ENCODE data around the gene DIS3L2.

Gene DIS3L2

DNA sequence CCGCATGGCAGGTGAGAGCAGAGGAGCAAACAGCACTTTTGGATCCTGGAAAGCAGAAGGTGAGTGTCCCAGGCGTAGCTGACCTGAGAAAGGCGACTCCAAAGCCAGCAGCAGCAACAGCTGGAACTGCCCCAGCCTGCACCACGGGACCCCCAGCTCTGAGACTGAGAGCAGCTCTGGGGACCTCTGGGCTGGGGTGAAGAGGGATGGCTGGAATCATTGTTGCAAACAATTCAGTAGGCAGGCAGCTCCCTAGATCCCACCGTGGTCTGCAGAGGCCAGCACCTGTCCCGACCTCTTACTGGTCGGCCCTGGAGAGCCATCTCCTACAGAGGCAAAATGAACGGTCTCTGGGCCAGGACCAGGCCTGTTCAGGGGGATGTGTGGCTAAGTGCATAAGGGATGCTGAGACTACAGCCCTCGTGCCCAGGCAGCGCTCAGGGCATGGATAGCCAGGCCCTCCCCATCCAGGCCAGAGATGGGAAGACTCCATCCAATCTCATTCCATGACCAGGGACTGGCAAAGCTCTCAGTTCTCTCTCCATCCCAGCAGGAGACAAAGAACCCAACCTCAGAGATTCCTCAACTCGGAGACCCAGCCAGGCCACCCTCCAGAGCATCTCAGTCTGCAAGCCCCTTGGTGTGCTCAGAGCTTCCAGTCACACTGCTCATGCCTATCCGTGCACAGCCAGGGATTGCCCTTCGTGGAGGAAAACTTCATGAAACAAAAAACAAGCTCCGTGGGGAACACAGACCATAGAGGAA is 378.8 kb downstream of the DIS3L2 start:
- no peak for DNase-seq

DNA sequence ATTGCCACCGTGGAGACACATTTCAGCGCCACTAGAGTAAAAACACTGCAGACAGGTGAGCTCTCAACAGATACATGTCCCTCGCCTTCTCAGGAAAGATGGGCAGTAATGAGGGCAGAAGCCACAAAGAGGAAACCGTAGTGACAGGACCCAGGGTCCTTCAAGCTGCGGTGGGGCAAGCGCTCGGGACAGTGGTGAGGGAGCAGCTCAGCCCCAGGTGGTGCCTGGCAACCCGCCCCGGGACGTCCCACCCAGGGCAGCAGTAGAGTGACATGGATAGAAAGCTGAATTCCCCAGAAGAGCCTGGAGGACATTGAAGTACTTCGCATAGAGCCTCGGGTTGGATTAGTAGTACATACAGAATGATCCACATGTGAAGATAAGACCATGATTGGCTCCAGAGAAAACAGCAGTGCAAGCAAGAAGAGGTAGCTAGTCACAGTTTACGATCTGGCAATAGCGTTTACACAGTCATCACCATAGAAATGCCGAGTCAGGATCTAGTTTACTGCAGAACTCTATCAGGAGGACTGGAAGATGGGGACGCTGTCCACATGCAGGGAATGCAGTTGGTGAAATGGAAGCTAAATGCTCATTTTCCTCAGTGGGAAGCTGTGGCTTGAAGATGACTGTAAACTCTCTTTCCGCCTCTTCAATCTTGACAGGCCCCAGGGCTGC is 379.7 kb downstream of the DIS3L2 start:
- no peak for DNase-seq

DNA sequence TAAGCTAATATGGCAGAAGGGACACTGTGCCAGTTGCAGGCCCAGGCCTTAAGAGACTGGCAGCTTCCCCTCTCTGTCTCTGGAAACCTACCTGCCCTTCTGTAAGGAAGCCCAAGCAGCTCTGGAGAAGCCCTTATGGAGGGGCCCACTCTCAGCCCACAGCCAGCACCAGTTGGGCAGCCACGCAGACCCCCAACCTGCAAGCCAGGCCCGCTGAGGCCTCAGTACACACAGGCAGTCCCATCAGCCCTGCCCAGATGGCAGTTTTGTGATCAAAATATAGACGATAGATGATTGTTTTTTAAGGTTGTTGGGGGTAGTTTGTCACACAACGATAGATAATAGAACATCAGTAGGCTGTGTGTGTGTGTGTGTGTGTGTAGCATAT is 380.2 kb downstream of the DIS3L2 start:
- DNase-seq = no peak

DNA sequence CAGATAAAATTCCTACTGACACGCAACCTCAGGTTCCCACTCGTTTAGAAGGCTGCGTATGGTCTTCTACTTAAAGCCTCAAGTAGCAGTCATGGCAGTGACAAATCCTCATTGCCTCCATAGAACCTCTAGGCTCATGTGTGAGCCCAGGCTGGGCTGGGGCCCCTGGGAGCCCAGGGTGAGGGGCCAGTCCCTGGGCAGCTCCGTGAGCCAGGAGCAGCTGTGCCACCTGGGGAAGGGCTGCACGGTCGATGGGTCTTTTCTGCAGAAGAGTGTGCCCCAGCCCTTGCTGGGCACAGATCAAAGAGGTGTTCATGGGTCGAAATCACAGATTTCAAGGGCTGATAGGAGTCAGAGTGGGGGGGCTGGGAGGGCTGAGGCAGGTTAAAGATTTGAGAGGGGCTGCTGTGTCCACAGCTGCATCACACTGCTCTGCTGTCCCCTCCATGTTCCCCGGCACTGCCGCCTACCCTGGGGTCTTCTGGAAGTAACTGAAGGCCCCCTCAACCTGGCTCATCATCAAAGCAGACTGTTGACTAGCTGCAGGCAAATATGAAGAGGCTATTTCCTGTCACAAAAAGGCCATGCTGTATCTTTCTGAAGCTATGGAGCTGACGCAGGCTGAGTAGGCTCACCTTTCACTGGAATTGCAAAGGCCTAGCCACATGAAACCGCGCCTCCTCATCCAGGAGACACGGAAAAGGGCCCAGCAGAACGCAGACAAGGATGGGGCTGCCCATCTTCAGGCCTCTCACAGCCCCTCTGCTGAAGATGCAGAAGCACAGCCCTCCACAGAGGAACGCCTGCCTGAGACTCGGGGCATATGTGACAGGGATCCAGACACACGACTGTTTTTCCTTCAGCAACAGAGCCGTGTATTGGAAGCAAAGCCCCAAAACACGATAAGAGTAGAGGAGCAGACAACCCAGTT is 381.4 kb downstream of the DIS3L2 start:
- peak; percentile 36 to 60 for DNase-seq

DNA sequence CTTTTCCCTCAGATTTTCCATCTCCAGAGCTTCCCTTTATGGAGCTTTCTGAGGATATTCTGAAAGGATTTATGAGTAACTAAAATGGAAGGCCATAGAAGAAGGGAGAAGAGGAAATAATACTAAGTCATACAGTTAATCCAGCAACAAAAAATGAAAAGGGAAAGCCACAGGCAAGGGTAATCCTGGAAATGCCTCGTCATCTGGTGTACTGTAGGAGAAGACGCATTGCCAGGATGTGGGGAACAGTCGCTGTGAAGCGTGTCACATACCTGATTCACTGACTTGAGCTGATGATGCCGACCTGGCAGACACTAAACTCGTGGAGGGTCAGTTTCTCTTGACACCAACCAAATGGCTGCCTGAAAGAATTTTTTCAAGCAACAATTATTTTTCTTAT is 382.3 kb downstream of the DIS3L2 start:
- no peak for DNase-seq

DNA sequence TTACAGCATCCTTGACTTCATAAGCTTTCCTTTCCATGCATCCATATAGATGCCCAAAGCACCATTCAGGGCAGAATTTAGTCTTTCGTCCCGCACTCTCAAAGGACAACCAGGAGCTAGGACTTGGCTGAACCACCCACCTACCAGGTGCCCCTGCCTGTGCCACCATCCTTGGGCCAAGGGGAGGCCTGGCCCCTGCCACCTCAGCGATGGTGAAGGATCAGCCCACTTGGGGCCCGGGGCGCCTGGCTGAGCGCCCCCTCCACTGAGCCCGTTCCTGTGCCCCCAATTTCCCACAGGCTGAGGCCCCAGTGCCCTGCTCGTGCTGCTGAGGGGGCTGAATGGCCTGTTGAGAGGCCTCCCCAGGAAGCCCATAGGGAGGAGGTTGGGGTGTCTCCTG is 383.7 kb downstream of the DIS3L2 start:
- DNase-seq = no peak

DNA sequence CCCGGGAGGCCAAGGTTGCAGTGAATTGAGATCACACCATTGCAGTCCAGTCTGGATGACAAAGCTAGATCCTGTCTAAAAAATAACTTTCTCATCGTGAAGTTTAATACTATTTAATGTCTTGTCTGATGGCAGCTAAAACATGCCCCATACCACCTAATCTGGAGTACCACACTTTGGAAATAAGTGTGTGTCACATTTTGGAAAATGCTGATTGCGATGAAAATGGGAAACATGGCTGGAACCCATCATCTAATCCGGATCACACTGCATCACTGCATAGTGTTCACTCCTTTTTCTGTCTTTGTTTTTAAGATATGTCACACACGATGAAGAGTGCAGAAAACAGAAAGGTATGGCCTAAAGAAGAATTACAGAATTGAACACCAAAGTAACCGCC is 385.9 kb downstream of the DIS3L2 start:
- no peak for DNase-seq

DNA sequence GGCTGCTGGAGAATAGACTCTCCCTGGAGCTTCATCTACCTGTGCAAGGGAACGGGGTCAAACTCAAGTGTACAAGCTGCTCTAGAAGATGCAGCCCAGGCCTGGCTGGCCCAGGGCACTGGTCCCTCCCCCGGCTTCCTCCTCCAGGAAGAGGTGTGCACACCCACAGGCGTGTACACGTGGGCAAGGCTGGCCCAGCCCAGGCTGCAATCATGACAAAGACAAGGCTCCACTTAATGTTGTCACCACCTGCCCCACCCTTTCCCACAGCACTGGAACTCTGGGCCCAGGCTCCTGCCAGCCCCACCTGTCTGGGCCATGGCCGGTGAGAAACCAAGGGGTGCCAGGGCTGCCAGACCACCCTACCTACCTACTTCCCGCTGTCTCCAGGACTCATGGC is 387.4 kb downstream of the DIS3L2 start:
- no peak for DNase-seq

DNA sequence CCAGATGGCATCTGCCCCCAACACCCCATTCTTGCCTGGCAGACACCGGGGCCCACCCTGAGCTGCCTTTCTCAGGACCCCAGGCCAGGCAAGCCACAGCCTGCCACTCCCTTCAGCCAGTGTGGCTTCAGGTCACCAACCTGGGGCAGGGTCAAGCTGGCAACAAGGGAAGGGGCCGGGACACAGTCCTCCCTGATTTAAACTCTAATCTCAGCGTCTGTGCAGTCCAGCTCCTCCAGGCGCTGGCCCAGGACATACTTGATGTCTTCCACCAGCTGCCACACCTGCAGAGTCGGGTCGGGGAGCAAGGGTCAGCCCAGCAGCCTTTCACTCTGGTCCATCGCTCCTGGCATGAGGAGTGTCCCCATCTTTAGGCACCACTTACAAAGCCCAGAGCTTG is 388.0 kb downstream of the DIS3L2 start:
- no peak for DNase-seq

DNA sequence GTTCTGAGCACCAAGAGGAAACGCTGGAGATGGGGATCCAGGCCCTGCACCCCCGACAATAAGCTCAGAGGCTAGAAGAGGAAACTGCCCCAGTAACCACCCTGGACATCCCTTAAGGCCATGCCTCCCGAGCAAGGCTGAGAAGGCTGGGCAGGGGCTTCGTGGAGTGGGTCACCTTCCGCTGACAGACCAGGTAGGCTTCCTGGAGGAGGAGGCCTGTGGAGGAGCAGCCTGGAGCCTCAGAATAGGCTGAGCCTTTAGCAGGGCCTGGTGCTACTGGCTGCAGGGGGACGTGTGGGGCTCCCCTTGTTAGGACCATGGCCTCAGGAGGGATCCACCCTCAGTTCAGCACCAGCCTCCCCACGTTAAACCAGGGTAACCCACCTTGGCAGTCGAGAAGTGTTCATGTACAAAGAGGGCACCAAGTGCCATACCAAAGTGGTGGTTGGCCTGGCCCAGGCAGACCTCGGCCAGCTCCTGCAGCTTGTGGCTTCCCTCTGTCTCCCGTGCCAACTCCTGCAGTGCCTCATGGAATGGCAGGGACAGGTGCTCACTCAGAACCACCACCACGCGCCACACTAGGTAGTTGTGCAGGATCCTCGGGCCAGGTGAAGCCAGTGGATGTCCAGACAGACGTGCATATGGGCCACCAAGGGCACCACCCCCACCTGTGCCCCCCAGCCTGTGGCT is 388.6 kb downstream of the DIS3L2 start:
- DNase-seq = no peak

DNA sequence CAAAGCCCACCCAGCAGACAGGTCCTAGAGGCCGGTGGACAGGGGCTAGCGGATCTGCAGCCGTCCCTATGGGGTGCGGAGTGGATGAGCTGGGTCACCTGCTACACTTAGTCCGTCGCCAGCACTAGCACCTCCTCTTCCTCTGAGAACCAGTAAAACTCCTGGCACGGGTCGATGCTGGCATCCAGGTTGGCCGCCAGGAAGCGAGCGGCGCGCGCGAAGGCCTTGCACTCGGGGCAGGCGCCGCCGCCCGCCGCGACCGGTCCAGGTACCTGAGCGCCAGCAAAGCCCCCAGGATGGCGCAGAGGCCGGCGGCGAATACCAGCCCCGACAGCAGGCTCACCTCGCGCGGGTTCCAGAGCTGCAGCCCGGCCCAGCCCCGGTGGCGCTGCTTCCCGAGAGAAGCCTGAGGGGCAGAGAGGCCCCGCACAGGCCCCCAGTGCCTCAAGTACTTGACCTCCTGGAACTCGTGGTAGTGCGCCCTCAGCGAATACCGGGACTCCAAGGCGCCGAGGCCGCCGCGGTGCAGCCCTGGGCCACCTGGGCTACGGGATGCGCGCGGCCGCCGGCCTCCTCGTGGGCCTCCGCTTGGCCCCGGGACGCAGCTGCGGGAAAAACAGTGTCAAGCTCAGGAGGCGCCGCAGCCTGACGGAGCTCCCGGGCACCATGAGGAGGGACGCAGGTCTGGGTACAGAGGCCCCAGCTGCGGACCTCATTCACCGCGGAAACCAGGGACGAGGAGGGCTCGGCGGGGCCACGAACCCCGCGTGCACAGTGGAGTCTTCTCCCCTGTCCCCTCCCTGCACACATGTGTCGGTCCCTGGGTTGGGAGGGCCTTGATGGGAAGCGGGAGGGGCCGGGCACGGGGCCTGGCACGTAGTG is 389.5 kb downstream of the DIS3L2 start:
- DNase-seq = no peak

DNA sequence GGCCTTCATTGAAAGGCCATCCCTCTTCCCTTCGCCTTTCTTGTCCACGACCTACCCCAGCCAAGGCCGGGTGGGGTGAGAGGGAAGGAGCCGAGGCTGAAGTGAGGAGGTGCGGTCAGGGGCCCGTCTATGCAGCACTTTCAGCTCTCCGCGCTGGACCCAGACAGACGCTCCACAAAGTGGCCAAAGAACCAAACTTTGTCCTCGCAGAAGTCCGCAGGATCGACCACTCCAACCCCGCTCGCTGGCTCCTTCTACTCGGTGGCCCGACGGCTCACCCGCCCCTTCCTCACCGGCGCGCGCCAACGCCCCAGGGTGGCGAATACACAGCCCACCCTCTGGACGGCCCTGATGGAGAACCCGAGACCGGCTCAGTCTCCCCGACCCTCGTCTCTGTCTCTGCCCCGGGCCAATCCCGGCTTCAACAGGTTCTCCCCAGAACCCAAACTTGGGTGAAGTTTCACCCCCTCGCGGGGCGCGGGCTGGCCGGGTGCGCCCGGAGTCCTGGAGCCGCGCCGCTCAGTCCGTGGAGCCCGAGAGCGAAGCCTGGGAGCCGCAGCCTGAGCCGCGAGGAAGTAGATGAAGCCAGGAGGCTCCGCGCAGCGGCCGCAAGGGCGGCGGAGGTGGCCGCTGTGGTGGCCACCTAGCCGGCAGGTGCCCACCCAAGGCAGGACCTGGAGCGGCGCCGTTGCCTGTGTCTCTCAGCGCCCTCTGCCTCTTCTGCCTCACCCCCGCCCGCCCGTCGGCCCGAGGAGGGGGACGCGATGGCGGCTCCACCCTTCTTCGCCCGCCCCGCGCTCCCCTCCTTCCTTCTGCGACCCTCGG is 390.4 kb downstream of the DIS3L2 start:
- no peak for DNase-seq

DNA sequence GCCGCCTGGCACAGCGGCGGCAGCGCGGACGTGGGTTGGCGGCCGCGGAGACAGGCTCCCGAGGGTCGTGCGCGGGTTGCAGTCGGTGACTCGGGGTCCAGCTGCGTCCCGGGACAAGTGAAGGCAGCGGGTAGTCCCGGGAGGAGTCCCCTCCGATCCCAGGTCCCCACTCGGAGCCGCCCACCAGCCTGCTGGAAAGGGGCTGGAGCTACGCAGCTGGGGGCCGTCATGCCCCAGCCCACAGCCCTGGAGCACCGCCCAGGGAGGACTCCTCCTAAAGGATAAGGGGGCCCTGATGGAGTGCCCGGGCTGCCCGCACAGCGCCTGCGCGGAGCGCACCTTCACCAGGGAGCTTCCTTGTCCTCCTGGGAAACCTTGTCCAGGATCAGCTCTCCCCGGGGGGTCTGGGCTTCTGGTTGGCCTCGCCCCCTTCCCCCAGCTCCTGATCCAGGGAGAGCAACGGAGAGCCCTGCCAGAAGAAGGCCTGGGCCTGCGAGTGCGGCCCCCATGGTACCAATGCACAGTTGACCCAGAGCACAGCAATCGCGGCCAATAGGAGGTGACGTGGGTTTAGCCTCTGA is 391.1 kb downstream of the DIS3L2 start:
- no peak for DNase-seq

DNA sequence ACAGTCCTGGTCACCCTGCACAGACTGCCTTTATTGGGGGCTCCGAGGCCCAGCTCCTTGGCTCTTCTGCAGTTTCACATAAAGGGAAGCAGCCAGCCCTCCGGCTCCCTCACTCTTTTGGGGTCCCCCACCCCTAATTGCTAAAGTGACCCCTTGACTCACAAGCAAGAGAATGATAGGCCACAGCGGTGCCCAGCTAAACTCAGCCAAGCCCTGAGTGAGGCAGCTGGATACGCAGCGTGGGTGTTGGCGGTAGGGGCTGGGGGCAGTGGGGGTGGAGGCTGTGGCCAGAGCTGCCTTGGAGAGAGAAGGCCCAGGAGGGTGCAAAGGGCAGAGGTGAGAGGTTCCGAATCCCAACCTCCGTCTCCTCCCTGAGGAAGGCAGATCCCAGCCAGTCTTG is 391.6 kb downstream of the DIS3L2 start:
- no peak for DNase-seq

DNA sequence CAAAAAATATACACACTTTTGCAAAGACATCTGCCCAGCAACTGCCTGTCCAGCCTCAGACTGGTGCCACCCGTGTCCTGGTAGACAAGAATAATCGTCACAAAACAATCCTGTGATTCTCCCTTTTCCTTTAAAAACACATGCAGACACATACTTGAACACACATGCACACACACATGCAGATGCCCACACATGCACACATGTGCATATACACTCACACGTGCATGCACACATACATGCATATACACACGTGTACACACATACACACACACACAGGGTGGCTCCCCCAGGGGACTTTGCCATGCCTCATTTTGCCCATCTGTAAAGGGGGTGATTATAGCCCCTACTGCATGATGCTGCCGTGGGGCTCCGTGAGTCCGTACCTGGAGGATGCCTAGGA is 392.1 kb downstream of the DIS3L2 start:
- no peak for DNase-seq

DNA sequence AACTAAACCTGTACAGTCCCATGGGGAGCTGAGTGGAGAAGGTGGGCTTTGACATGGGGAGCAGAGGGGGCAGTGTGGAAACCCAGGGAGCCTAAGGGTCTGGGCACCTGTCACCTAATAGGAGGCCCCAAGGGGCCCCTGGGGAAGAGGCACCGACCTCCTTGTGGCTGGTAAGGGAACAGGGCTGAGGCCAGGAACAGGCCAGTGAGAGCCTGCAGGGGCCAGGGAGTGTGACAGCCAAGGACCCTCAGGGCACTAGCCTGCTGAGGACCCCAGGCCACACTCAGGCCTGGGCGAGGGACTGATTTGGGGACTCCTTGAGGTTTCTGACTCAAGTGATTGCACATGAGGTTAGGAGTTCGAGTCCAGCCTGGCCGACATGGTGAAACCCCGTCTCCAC is 392.6 kb downstream of the DIS3L2 start:
- no peak for DNase-seq

DNA sequence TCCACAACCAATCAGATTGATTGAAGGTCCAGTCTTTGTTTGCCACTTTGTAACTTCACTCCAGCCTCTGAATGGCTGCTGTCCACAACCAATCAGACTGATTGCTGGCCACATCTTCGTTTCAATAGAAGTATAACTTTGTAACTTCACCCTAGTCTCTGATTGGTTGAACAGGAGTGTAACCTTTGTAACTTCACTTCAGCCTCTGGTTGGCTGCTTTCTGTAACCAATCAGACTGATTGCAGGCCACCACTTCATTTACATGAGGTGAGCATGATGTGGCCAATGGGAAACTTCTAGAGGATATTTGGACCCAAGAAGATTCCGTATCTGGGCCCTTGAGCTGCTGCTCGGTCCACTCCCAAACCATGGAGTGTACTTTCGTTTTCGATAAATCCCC is 400.1 kb downstream of the DIS3L2 start:
- DNase-seq = no peak

DNA sequence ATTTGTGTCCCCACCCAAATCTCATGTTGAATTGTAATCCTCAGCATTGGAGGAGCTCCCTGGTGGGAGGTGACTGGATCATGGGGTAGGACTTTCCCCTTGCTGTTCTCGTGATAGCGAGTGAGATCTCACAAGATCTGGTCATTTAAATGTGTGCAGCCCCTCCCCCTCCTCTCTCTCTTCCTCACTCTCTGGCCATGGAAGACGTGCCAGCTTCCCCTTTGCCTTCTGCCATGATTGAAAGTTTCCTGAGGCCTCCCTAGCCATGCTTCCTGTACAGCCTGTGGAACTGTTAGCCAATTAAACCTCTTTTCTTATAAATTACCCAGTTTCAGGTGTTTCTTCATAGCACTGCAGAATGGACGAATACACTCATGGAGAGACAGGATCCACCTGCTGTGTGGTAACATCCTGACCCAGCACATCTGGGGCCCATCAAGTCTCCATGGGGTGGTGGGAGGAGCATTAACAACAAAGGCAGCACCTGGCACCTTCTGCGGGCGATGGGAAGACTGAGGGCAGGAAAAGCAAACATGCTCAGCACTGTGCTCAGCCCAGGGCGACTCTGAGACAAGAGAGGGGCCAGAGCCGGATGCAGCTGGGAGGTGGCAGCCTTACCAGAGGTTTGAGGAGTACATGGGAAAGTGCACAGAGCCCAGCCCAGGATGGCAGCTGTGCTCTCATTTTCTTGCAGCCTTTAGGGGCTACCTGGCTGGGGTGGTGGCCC is 400.8 kb downstream of the DIS3L2 start:
- peak; percentile 54 to 79 for DNase-seq

DNA sequence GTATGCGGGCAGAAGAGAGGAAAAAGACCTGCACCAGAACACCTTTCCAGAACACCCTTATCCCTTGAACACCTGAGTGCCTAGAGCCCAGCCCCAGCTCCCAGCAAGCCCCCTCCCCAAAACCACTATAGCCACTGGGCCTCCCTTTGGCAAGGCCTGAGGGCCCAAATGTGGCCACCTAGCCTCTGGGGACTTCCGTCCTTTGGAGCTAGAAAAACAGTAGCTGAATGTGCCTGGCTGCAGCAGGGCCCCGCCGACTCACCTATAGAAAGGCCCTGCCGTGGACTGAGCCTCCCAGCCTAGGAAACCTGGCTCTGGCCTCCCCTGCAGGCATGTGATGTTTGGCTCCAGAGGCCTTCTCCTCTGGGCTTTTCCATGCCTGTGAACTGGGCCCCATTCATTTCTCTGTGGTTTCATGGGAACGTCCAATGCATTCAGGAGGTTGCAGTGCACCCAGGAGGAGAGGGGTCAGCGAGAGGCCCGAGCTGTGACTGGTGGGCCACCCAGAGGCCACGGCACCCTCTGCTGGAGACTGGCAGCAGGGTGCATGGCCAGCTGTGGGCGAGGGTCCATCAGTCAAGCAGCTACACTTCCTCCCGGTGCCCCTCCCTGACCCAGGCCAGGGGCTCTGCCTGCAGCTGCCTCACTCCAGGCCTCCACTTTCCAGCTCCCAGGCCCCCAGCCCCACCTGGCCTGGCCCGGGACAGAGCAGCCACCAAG is 401.7 kb downstream of the DIS3L2 start:
- peak in 1 of 2 experiments; percentile 2 for DNase-seq
